Smooth muscle cell (in vitro differentiated cells): ENCODE data around the gene ZFP14. TPM values are rescaled to one million over a fixed set of nuclear protein-coding genes. Genes with fewer than 3 reads are reported as not detected.

ENCODE experiments used
- DNase-seq: peaks from one replicate; lab custom pipeline; 2025; ENCODE audit not compliant: unreplicated experiment; lab: John Stamatoyannopoulos, UW
- H2AFZ ChIP-seq: fragments of 200-600 bp; sonication (generic); 2 replicates; pipeline ENCODE4 v1.6.0; 2016; ENCODE audit warnings: antibody characterized with exemption, low read depth, mild to moderate bottlenecking
- H3F3A ChIP-seq: fragments of 200-600 bp; sonication (generic); 2 replicates; pipeline ENCODE4 v1.6.0; 2017; ENCODE audit warnings: antibody characterized with exemption, low read depth
- H3K27ac ChIP-seq: fragments of 200-600 bp; sonication (generic); 2 replicates; pipeline ENCODE4 v1.5.1; 2016; ENCODE audit warnings: low read depth, mild to moderate bottlenecking
- H3K27me3 ChIP-seq: fragments of 200-600 bp; sonication (generic); 2 replicates; pipeline ENCODE4 v1.6.1; 2016; ENCODE audit warnings: low read depth, mild to moderate bottlenecking
- H3K36me3 ChIP-seq: fragments of 200-600 bp; sonication (generic); 2 replicates; pipeline ENCODE4 v1.5.1; 2016; ENCODE audit warnings: low read depth
- H3K4me1 ChIP-seq: fragments of 200-600 bp; sonication (generic); 2 replicates; pipeline ENCODE4 v1.5.1; 2016; ENCODE audit warnings: low read depth
- H3K4me2 ChIP-seq: fragments of 200-600 bp; sonication (generic); 2 replicates; pipeline ENCODE4 v1.6.0; 2016; ENCODE audit warnings: mild to moderate bottlenecking
- H3K4me3 ChIP-seq: fragments of 200-600 bp; sonication (generic); 2 replicates; pipeline ENCODE4 v1.5.1; 2016; ENCODE audit warnings: mild to moderate bottlenecking
- H3K79me2 ChIP-seq: fragments of 200-600 bp; sonication (generic); 2 replicates; pipeline ENCODE4 v1.6.0; 2016; ENCODE audit warnings: low read depth, mild to moderate bottlenecking
- H3K9ac ChIP-seq: fragments of 200-600 bp; sonication (generic); 2 replicates; pipeline ENCODE4 v1.6.0; 2016; ENCODE audit warnings: low read depth
- H3K9me3 ChIP-seq: fragments of 200-600 bp; sonication (generic); replicated peaks from 2 replicates; pipeline ENCODE4 v1.5.1; 2016; ENCODE audit warnings: low read depth
- H4K20me1 ChIP-seq: fragments of 200-600 bp; sonication (generic); 2 replicates; pipeline ENCODE4 v1.6.0; 2016; ENCODE audit warnings: low read depth
- WGBS: methylation state at CpG from one replicate; pipeline ENCODE4 v1.1.7; 2016; ENCODE audit warnings: low lambda C conversion rate; 5-methylcytosine and 5-hydroxymethylcytosine counted together
- polyA plus RNA-seq: library from polyadenylated mRNA; unstranded; fragments of >200 nt; fragmentation: Nextera tagmentation; extraction: Ambion mirVana; gene quantifications from 2 replicates; pipeline ENCODE4 v1.2.1, GENCODE V29; 2016
- total RNA-seq: library from RNA; depleted of rRNA; stranded (reverse); fragments of >200 nt; gene quantifications from 2 replicates; pipeline ENCODE4 v1.2.3, GENCODE V29; 2014
- TF ChIP-seq, protein P1 (sequence below): fragments of 200-600 bp; sonication (generic); IDR thresholded peaks from 2 replicates; pipeline ENCODE4 v1.5.1; 2017; ENCODE audit warnings: borderline replicate concordance, mild to moderate bottlenecking, antibody characterized with exemption; ENCODE audit not compliant: insufficient read depth, poor library complexity, severe bottlenecking

The ZFP14 gene
- total and polyA plus RNA-seq, 2 experiments from 2014 or later: 1.3 to 2.0 TPM

DNA sequence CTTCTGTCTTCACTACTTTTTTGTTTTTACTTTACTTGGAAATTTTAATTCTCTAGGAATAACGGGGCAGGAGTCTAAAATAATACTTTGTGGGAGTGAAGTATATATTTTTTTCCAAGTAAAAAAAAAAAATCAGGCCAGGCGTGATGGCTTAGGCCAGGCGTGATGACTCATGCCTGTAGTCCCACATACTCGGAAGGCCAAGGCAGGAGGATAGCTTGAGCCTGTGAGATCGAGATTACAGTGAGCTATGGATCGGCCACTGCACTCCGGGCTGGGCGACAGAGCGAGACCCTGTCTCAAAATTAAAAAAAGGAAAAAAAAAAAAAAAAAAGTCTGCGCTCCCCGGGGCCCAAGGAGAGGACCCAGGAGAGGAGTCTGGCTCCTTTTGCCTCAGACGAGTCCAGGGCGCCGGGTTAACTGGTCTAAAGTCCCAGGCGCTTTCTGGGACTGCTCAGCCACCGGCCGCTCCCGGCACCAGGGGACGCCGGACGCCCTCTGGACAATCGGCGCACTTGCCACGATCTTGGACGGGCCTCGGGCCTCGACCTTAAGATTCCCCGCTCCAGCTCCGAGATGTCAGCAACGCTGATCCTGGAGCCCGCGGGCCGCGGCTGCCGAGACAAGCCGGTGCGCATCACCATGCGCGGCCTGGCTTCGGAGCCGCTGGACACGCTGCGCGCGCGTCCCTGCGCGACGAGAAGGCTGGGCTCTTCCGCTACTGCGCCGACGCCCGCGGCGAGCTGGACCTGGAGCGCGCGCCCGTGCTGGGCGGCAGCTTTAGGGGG lies 42.2 kb upstream of the ZFP14 start:
- H3K79me2 ChIP-seq: peaks cover 12% of the 10 kb centered on the region
- no peak overlapping the region for H3K9ac ChIP-seq
- peak overlapping the region; percentile 15 for H3K27ac ChIP-seq
- H2AFZ ChIP-seq: peak overlapping the region; percentile 25
- H3F3A ChIP-seq: peaks cover 3% of the 10 kb centered on the region
- peak overlapping the region; percentile 81 for H3K4me2 ChIP-seq
- H3K9me3 ChIP-seq: no peaks in the 10 kb centered on the region
- WGBS: 41% methylated on average over 61 of the region's 61 CpGs
- H3K4me3 ChIP-seq: peak overlapping the region; percentile 38
- TF ChIP-seq, protein P1, sequence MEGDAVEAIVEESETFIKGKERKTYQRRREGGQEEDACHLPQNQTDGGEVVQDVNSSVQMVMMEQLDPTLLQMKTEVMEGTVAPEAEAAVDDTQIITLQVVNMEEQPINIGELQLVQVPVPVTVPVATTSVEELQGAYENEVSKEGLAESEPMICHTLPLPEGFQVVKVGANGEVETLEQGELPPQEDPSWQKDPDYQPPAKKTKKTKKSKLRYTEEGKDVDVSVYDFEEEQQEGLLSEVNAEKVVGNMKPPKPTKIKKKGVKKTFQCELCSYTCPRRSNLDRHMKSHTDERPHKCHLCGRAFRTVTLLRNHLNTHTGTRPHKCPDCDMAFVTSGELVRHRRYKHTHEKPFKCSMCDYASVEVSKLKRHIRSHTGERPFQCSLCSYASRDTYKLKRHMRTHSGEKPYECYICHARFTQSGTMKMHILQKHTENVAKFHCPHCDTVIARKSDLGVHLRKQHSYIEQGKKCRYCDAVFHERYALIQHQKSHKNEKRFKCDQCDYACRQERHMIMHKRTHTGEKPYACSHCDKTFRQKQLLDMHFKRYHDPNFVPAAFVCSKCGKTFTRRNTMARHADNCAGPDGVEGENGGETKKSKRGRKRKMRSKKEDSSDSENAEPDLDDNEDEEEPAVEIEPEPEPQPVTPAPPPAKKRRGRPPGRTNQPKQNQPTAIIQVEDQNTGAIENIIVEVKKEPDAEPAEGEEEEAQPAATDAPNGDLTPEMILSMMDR: no peak
- no peaks in the 10 kb centered on the region for H4K20me1 ChIP-seq
- no peaks in the 10 kb centered on the region for H3K27me3 ChIP-seq
- peaks cover 8% of the 10 kb centered on the region for H3K4me1 ChIP-seq
- H3K36me3 ChIP-seq: no peaks in the 10 kb centered on the region
- no peak for DNase-seq

GRCh38 chr19:36418287-36419001 lies 39.4 kb upstream of the ZFP14 start, which contains the start of gene ZFP82:
Gene ZFP82, minus strand, starts transcription at chr19:36418644. Its CDS starts 8,855 bp downstream, at chr19:36409789.
- Histone ChIP-seq H3F3A (peaks cover 3% of the 10 kb centered on the region), H2AFZ (peak within 1 kb of the TSS; percentile 97), H3K4me3 (peak within 1 kb of the TSS; percentile 66), H3K79me2 (peaks cover 37% of the 10 kb centered on the region), H3K9ac (peak within 1 kb of the TSS; percentile 73), H3K27me3 (no peaks in the 10 kb centered on the region), H3K4me1 (peaks cover 8% of the 10 kb centered on the region), H3K9me3 (no peaks in the 10 kb centered on the region), H3K36me3 (no peaks in the 10 kb centered on the region), H3K4me2 (peak within 1 kb of the TSS; percentile 96), H4K20me1 (peaks cover 22% of the 10 kb centered on the region), H3K27ac (peak within 1 kb of the TSS; percentile 83)
- TF ChIP-seq, protein P1: no peak
- WGBS: under 1% methylated on average over 69 of the region's 70 CpGs
- peak; percentile 48 for DNase-seq

GRCh38 chr19:36417752-36418286 lies 38.8 kb upstream of the ZFP14 start:
- Histone ChIP-seq H3K79me2 (peaks cover 43% of the 10 kb centered on the region), H3K36me3 (peaks cover 3% of the 10 kb centered on the region), H3K27ac (peak overlapping the region; percentile 83), H4K20me1 (peaks cover 29% of the 10 kb centered on the region), H3K9ac (peak overlapping the region; percentile 73), H3K4me2 (peak overlapping the region; percentile 96), H3K27me3 (no peaks in the 10 kb centered on the region), H3K9me3 (no peaks in the 10 kb centered on the region), H3K4me1 (peaks cover 8% of the 10 kb centered on the region), H3F3A (peaks cover 3% of the 10 kb centered on the region), H2AFZ (peak overlapping the region; percentile 97), H3K4me3 (peak overlapping the region; percentile 66)
- TF ChIP-seq, protein P1: no peak
- no peak for DNase-seq
- WGBS: 6% methylated on average over 25 of the region's 25 CpGs
